HepG2 (cell line): Measurements from ENCODE around the gene EHBP1. TPM values are rescaled to one million over a fixed set of nuclear protein-coding genes. Genes with fewer than 3 reads are reported as not detected.
A peak's percentile ranks its signal among the peaks of the same experiment; 100 is the strongest.

ENCODE experiments used
- ATAC-seq: fragments of 200-7000 bp; cut with Tn5 transposase; 3 replicates; pipeline ENCODE4 v1.9.1; 2020; ENCODE audit warnings: mild to moderate bottlenecking, moderate library complexity
- BruUV-seq: library from RNA; stranded (reverse); fragments of 400-500 nt; replicated peaks from 2 replicates; lab custom pipeline; 2021; lab: Mats Ljungman, UMichigan
- CTCF ChIA-PET: fragments of 300-600 bp; formaldehyde crosslinking; extraction: SDS; loops from one replicate; lab custom pipeline; 2021; ENCODE audit warnings: low total read pairs, inconsistent platforms, low intra/inter-chr PET ratio; lab: Yijun Ruan, JAX
- POLR2A ChIA-PET: fragments of 350-600 bp; sonication (Branson Sonifier 250); formaldehyde crosslinking; loops from one replicate; lab custom pipeline; 2020; ENCODE audit warnings: antibody characterized with exemption, inconsistent platforms; lab: Yijun Ruan, JAX
- DNase-seq: peaks from one replicate; pipeline ENCODE4 v3.0.0-alpha.2; 2015; ENCODE audit warnings: low spot score
- FAIRE-seq: peaks from 3 replicates; lab custom pipeline; 2011; peaks lifted over from hg19 to GRCh38; lab: Jason Lieb, UNC
- H2AFZ ChIP-seq: one replicate; pipeline ENCODE4 v1.6.1; 2011; ENCODE audit warnings: low read length, inconsistent platforms
- H3K27ac ChIP-seq: fragments of 300-600 bp; 3 replicates; pipeline ENCODE4 v1.8.0; 2011; ENCODE audit warnings: mixed run types, mild to moderate bottlenecking, mixed read lengths, low read length, inconsistent platforms; ENCODE audit not compliant: insufficient read depth; ENCODE audit errors: extremely low read length
- H3K27me3 ChIP-seq, 2 experiments: fragments of 200-600 bp in 1 of 2; 2 replicates in 1 of 2; 3 replicates in 1 of 2; pipeline versions ENCODE4 v1.6.0 to v1.8.0; 2011; ENCODE audit warnings: low read length in 2 of 2, mild to moderate bottlenecking in 2 of 2, moderate library complexity in 2 of 2, inconsistent platforms in 1 of 2; ENCODE audit not compliant: insufficient read depth in 2 of 2, control insufficient read depth in 1 of 2
- H3K36me3 ChIP-seq, 2 experiments: fragments of 200-600 bp in 1 of 2; replicated peaks in 1 of 2; 2 replicates in 1 of 2; 3 replicates in 1 of 2; pipeline versions ENCODE4 v1.5.1 to v1.8.0; 2011; ENCODE audit warnings: low read length in 2 of 2, inconsistent platforms in 1 of 2; ENCODE audit not compliant: insufficient read depth in 2 of 2, control insufficient read depth in 1 of 2
- H3K4me1 ChIP-seq: 2 replicates; pipeline ENCODE4 v1.5.1; 2012; ENCODE audit warnings: low read length, inconsistent platforms; ENCODE audit not compliant: insufficient read depth
- H3K4me2 ChIP-seq: 2 replicates; pipeline ENCODE4 v1.6.0; 2011; ENCODE audit warnings: low read depth, low read length, inconsistent platforms
- H3K4me3 ChIP-seq, 3 experiments: fragments of 200-600 bp in 1 of 3; sonication (generic), shearing (Covaris generic) in 1 of 3; replicated peaks in 1 of 3; 2 replicates each; pipeline ENCODE4 v1.5.1; 2011 to 2016; ENCODE audit warnings: low read length in 3 of 3, inconsistent platforms in 2 of 3, low read depth in 2 of 3, mild to moderate bottlenecking in 2 of 3, control low read depth in 1 of 3, mixed read lengths in 1 of 3; ENCODE audit not compliant: insufficient read depth in 1 of 3
- H3K79me2 ChIP-seq: one replicate; pipeline ENCODE4 v1.6.1; 2011; ENCODE audit warnings: low read length, inconsistent platforms; ENCODE audit not compliant: insufficient read depth
- H3K9ac ChIP-seq: 2 replicates; pipeline ENCODE4 v1.6.0; 2011; ENCODE audit warnings: mild to moderate bottlenecking, low read depth, low read length, inconsistent platforms; ENCODE audit not compliant: insufficient read depth
- H3K9me3 ChIP-seq: 2 replicates; pipeline ENCODE4 v1.5.1; 2012; ENCODE audit warnings: mild to moderate bottlenecking, low read length
- H4K20me1 ChIP-seq: 2 replicates; pipeline ENCODE4 v1.6.0; 2011; ENCODE audit warnings: inconsistent platforms, mild to moderate bottlenecking, low read length, moderate library complexity; ENCODE audit not compliant: insufficient read depth
- EEA1 ChIP-seq: sonication (generic); formaldehyde crosslinking; IDR thresholded peaks from 2 replicates; pipeline ENCODE4 v1.5.1; 2020; ENCODE audit warnings: mild to moderate bottlenecking, missing genetic modification reagents, borderline replicate concordance
- SIX1 ChIP-seq: sonication (generic); formaldehyde crosslinking; IDR thresholded peaks from 2 replicates; pipeline ENCODE4 v1.4.0; 2020; ENCODE audit warnings: missing genetic modification reagents, borderline replicate concordance
- STAG1 ChIP-seq: sonication (generic); formaldehyde crosslinking; IDR thresholded peaks from 2 replicates; pipeline ENCODE4 v1.4.0; 2020; ENCODE audit warnings: missing genetic modification reagents
- WIZ ChIP-seq: sonication (generic); formaldehyde crosslinking; IDR thresholded peaks from 2 replicates; pipeline ENCODE4 v1.5.1; 2020; ENCODE audit warnings: mild to moderate bottlenecking, missing genetic modification reagents
- XRCC5 ChIP-seq: fragments of 200-400 bp; formaldehyde crosslinking; optimal IDR thresholded peaks from 2 replicates; pipeline ENCODE3; 2017; ENCODE audit warnings: mild to moderate bottlenecking, low read length
- ZFP41 ChIP-seq: sonication (generic); formaldehyde crosslinking; IDR thresholded peaks from 2 replicates; pipeline ENCODE4 v1.4.0; 2020; ENCODE audit warnings: mild to moderate bottlenecking, missing genetic modification reagents, borderline replicate concordance
- ZNF33B ChIP-seq: sonication (generic); formaldehyde crosslinking; IDR thresholded peaks from 2 replicates; pipeline ENCODE4 v1.5.1; 2020; ENCODE audit warnings: mild to moderate bottlenecking, missing genetic modification reagents
- ZNF343 ChIP-seq: sonication (generic); formaldehyde crosslinking; IDR thresholded peaks from 2 replicates; pipeline ENCODE4 v1.4.0; 2020; ENCODE audit warnings: mild to moderate bottlenecking, missing genetic modification reagents
- ZNF44 ChIP-seq: sonication (generic); formaldehyde crosslinking; IDR thresholded peaks from 2 replicates; pipeline ENCODE4 v1.5.1; 2020; ENCODE audit warnings: mild to moderate bottlenecking, missing genetic modification reagents
- WGBS: methylation state at CpG from one replicate; pipeline ENCODE4 v1.1.6; 2017; ENCODE audit warnings: low lambda C conversion rate; 5-methylcytosine and 5-hydroxymethylcytosine counted together
- in situ Hi-C: cut with HindIII; loops from 2 replicates; pipeline ENCODE4 v1.10.0; 2017; ENCODE audit warnings: low pct_unique_long_range_greater_than_20kb; ENCODE audit not compliant: extremely low pct_ligation_motif_present
- intact Hi-C: fragments of 100-400 bp; cut with micrococcal nuclease; formaldehyde crosslinking; loops from one replicate; pipeline ENCODE4 v1.10.0; 2022; ENCODE audit not compliant: unreplicated experiment
- polyA plus RNA-seq, 8 experiments: library from polyadenylated mRNA; depleted of rRNA in 3 of 8; stranded (reverse) in 7 of 8; unstranded in 1 of 8; fragments of >200 nt; fragmentation: Illumina TruSeq in 4 of 8; extraction: Trizol in 4 of 8; gene quantifications; 2 replicates each; pipeline versions ENCODE4 v1.2.1 to v1.2.3, GENCODE V29; 2011 to 2016; ENCODE audit warnings: low read depth in 4 of 8, missing spikeins in 1 of 8, mixed read lengths in 1 of 8; ENCODE audit not compliant: insufficient read depth in 1 of 8
- total RNA-seq, 5 experiments: library from RNA; depleted of rRNA; stranded (reverse); fragments of >200 nt; fragmentation: Illumina TruSeq; extraction: Trizol; gene quantifications; 2 replicates each; pipeline ENCODE4 v1.2.3, GENCODE V29; 2016; ENCODE audit warnings: low read depth in 1 of 5
- TF ChIP-seq, protein P1 (sequence below): sonication (generic); formaldehyde crosslinking; IDR thresholded peaks from 2 replicates; pipeline ENCODE4 v1.8.0; 2022; ENCODE audit warnings: mild to moderate bottlenecking, missing genetic modification reagents, moderate library complexity
- TF ChIP-seq, protein P2 (sequence below): sonication (generic); formaldehyde crosslinking; IDR thresholded peaks from 2 replicates; pipeline ENCODE4 v1.4.0; 2020; ENCODE audit warnings: mild to moderate bottlenecking, missing genetic modification reagents
- TF ChIP-seq, protein P3 (sequence below): sonication (generic); formaldehyde crosslinking; IDR thresholded peaks from 2 replicates; pipeline ENCODE4 v1.5.0; 2020; ENCODE audit warnings: mild to moderate bottlenecking, low read depth, missing genetic modification reagents, borderline replicate concordance
- TF ChIP-seq, protein P4 (sequence below): sonication (generic); formaldehyde crosslinking; IDR thresholded peaks from 2 replicates; pipeline ENCODE4 v1.8.1; 2023; ENCODE audit warnings: mild to moderate bottlenecking, missing genetic modification reagents

Gene EHBP1
- total and polyA plus RNA-seq, 2 of the 13 experiments (the other 11 are each of a cell fraction or from before 2014, with no cell fraction given), result 93.5 to 146 TPM

DNA sequence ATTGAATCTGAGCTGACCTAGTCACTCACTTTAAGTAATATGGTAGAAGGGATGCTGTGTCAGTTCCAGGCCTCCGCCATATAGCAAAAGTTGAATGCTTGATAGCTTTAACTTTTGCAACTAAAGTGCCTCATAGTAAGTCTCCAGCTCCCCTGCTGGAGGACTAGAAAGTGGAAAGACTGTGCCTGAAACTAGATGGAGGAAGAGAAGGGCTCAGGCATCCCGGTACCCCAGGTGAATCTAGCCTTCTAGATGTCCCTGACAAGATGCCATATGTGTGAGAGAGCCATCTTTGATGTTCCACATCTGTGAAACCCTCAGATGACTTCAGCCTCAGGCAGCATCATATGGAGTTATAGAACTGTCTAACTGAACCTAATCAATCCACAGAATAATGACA lies 366.2 kb downstream of the EHBP1 start:
- Histone ChIP-seq H3K27me3 (no peaks in the 10 kb centered on the region), H4K20me1 (no peaks in the 10 kb centered on the region), H3K9me3 (no peaks in the 10 kb centered on the region), H2AFZ (no peak overlapping the region), H3K9ac (no peak overlapping the region), H3K79me2 (no peaks in the 10 kb centered on the region), H3K4me2 (no peak overlapping the region), H3K4me1 (peaks cover 12% of the 10 kb centered on the region), H3K4me3 (no peak overlapping the region), H3K36me3 (no peaks in the 10 kb centered on the region), H3K27ac (no peak overlapping the region)
- ChIA-PET CTCF (no interaction called here), POLR2A (no interaction called here)
- intact Hi-C loops, result no loop called here
- in situ Hi-C loops, result loop anchor here (10.0 to 25.0 kb wide), 2 partner anchors 413 to 659 kb away; no protein-coding TSS in a partner anchor
- no peak for TF ChIP-seq ZNF33B
- TF ChIP-seq EEA1 (CRISPR knock-in tag), result no peak
- no peak for TF ChIP-seq SIX1 (CRISPR knock-in tag)
- TF ChIP-seq, protein P1, sequence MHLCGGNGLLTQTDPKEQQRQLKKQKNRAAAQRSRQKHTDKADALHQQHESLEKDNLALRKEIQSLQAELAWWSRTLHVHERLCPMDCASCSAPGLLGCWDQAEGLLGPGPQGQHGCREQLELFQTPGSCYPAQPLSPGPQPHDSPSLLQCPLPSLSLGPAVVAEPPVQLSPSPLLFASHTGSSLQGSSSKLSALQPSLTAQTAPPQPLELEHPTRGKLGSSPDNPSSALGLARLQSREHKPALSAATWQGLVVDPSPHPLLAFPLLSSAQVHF (CRISPR knock-in tag), result no peak
- TF ChIP-seq, protein P2, sequence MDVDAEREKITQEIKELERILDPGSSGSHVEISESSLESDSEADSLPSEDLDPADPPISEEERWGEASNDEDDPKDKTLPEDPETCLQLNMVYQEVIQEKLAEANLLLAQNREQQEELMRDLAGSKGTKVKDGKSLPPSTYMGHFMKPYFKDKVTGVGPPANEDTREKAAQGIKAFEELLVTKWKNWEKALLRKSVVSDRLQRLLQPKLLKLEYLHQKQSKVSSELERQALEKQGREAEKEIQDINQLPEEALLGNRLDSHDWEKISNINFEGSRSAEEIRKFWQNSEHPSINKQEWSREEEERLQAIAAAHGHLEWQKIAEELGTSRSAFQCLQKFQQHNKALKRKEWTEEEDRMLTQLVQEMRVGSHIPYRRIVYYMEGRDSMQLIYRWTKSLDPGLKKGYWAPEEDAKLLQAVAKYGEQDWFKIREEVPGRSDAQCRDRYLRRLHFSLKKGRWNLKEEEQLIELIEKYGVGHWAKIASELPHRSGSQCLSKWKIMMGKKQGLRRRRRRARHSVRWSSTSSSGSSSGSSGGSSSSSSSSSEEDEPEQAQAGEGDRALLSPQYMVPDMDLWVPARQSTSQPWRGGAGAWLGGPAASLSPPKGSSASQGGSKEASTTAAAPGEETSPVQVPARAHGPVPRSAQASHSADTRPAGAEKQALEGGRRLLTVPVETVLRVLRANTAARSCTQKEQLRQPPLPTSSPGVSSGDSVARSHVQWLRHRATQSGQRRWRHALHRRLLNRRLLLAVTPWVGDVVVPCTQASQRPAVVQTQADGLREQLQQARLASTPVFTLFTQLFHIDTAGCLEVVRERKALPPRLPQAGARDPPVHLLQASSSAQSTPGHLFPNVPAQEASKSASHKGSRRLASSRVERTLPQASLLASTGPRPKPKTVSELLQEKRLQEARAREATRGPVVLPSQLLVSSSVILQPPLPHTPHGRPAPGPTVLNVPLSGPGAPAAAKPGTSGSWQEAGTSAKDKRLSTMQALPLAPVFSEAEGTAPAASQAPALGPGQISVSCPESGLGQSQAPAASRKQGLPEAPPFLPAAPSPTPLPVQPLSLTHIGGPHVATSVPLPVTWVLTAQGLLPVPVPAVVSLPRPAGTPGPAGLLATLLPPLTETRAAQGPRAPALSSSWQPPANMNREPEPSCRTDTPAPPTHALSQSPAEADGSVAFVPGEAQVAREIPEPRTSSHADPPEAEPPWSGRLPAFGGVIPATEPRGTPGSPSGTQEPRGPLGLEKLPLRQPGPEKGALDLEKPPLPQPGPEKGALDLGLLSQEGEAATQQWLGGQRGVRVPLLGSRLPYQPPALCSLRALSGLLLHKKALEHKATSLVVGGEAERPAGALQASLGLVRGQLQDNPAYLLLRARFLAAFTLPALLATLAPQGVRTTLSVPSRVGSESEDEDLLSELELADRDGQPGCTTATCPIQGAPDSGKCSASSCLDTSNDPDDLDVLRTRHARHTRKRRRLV (CRISPR knock-in tag), result no peak
- TF ChIP-seq, protein P3, sequence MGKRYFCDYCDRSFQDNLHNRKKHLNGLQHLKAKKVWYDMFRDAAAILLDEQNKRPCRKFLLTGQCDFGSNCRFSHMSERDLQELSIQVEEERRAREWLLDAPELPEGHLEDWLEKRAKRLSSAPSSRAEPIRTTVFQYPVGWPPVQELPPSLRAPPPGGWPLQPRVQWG (CRISPR knock-in tag), result no peak
- peak; percentile 17; the same call in 1 of the 2 replicates for TF ChIP-seq STAG1 (CRISPR knock-in tag)
- TF ChIP-seq ZNF343 (CRISPR knock-in tag), result no peak
- 0 out of 2 replicates have a peak, but pooled peaks have one; percentile 45 for TF ChIP-seq WIZ
- TF ChIP-seq, protein P4, sequence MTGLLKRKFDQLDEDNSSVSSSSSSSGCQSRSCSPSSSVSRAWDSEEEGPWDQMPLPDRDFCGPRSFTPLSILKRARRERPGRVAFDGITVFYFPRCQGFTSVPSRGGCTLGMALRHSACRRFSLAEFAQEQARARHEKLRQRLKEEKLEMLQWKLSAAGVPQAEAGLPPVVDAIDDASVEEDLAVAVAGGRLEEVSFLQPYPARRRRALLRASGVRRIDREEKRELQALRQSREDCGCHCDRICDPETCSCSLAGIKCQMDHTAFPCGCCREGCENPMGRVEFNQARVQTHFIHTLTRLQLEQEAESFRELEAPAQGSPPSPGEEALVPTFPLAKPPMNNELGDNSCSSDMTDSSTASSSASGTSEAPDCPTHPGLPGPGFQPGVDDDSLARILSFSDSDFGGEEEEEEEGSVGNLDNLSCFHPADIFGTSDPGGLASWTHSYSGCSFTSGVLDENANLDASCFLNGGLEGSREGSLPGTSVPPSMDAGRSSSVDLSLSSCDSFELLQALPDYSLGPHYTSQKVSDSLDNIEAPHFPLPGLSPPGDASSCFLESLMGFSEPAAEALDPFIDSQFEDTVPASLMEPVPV (CRISPR knock-in tag), result no peak
- TF ChIP-seq XRCC5, result no peak
- no peak for TF ChIP-seq ZNF44 (CRISPR knock-in tag)
- no peak for TF ChIP-seq ZFP41 (CRISPR knock-in tag)
- FAIRE-seq (no peak), DNase-seq (no peak), ATAC-seq (peak; percentile 66)
- WGBS, result 44% methylated on average over 2 of the region's 2 CpGs
- no TSS peak for BruUV-seq
